HG03575 (cell line): ENCODE results near the gene MARCHF10.

Source experiments
- ATAC-seq: cut with Tn5 transposase; IDR thresholded peaks from one replicate; pipeline ENCODE4 v1.9.1; 2021; ENCODE audit not compliant: unreplicated experiment, insufficient number of reproducible peaks, low FRiP score; ENCODE audit errors: extremely low read depth

The MARCHF10 gene

GRCh38 chr17:62822080-62822904 is 14.2 kb upstream of the MARCHF10 start:
- no peak for ATAC-seq

GRCh38 chr17:62821189-62822079 is 13.3 kb upstream of the MARCHF10 start:
- no peak for ATAC-seq

- no peak for ATAC-seq
Measured at GRCh38 chr17:62819511-62820221, 11.6 kb upstream of the MARCHF10 start.

GRCh38 chr17:62818526-62818925 is 10.4 kb upstream of the MARCHF10 start:
- no peak for ATAC-seq

- no peak for ATAC-seq
Measured at GRCh38 chr17:62816282-62816839, 8.2 kb upstream of the MARCHF10 start.

- ATAC-seq: no peak
Measured at GRCh38 chr17:62809656-62810055, 1.5 kb upstream of the MARCHF10 start.

GRCh38 chr17:62808576-62808970 is 459 bp upstream of the MARCHF10 start:
- no peak for ATAC-seq

- ATAC-seq: no peak
Measured at GRCh38 chr17:62805234-62805633, 2.9 kb downstream of the MARCHF10 start.

- no peak for ATAC-seq
Measured at GRCh38 chr17:62804822-62805221, 3.3 kb downstream of the MARCHF10 start.

- no peak for ATAC-seq
Measured at GRCh38 chr17:62804025-62804424, 4.1 kb downstream of the MARCHF10 start.

- ATAC-seq: no peak
Measured at GRCh38 chr17:62802561-62803205, 5.4 kb downstream of the MARCHF10 start.

- no peak for ATAC-seq
Measured at GRCh38 chr17:62801553-62802114, 6.5 kb downstream of the MARCHF10 start.

- no peak for ATAC-seq
Measured at GRCh38 chr17:62800585-62800984, 7.5 kb downstream of the MARCHF10 start.

- ATAC-seq: no peak
Measured at GRCh38 chr17:62797959-62798358, 10.2 kb downstream of the MARCHF10 start.

- no peak for ATAC-seq
Measured at GRCh38 chr17:62796291-62796690, 11.8 kb downstream of the MARCHF10 start.

GRCh38 chr17:62794666-62794971 is 13.5 kb downstream of the MARCHF10 start:
- ATAC-seq: no peak

- ATAC-seq: no peak
Measured at GRCh38 chr17:62793919-62794665, 14.0 kb downstream of the MARCHF10 start.

- ATAC-seq: no peak
Measured at GRCh38 chr17:62792447-62792800, 15.7 kb downstream of the MARCHF10 start.
